NCI-H1105 (cell line): ENCODE results near the gene HOXA4.

ENCODE experiments used
- DNase-seq: peaks from one replicate; lab custom pipeline; 2025; lab: John Stamatoyannopoulos, UW

Gene HOXA4

DNA sequence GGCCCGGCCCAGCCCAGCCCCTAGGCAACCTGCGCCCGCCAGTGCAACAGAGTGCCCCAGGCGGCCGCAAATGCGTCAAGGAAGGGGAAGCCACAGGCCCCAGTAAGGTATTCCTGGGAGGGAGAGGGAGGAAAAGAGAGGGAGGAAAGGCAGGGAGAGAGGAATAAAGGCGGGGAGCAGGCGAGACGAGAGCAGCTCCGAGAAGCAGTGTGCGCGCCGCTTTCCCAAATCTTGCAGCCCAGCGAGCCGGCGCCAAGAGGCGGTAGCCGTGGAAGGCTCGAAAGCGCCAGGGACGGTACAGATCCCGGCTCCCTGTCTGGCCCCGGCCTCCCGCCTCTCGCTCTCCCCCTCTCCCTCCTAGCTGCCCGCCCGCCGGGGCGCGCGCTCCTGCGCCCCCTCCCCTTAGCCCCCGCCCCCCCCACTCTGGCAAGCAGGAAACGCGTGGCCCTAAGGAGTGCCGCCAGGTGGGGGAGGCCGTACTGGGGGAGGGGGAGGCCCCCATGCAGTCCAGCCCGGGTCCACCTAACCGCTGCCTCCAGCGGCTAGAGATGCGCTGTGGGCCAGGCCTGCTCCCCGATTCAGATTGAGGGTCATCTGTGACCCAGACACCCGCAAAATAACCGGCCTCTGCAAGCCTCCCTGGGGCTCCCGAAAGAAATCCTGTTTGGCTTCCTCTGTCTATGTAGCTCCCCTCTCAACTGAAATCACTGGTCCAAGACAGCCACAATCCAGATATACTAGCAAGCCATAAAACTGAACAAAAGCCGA is 39.3 kb upstream of the HOXA4 start:
- DNase-seq = peak; percentile 78

DNA sequence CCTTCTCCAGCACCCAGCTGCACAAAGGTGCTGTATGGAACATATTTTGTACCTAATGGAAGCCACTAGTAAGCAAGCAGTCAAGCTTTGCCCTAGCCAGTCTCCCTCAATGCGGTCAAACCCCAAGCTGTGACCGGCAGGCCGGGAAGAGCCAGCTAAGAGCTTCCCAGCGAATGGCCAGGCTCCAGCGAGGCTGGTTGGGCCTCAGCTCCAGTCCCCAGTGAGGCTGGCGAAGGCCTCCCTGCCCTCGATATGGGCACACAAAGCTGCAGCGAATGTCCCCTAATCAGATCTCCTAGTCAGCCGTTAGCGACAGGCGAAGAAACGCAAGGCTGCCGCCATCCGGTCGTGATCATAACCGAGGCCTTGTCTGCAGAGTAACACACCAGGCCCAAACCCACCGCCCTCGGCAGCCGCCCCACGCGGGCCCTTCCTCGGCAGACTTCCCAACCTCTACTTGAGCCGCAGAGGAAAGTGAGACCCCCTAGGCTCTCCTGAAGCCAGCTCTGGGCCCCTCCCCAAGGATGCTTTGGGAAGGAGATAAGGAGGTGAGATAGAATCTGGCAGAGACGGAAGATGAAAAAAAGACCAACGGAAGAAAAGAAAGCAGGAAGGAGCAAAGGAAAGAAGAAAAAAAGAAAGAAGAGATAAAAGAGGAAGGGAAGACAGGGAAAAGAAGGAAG is 37.8 kb upstream of the HOXA4 start:
- peak; percentile 11 for DNase-seq

DNA sequence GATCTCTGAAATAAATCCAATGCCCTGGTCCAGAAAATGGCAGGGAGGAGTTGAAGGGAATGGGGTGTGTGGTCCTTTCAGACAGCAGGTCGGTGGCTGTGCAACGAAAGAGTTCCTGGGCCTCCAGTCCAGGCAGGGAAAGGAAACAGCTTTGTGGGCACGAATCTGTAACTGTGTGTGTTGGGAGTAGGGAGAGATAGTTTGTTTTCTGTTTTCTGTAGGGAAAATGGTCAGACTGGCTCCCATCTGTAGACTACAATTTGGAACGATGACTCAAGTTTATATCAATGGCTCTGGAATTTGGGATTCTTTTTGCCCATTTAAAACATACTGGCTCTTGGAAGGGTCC is 37.3 kb upstream of the HOXA4 start:
- no peak for DNase-seq

GRCh38 chr7:27166531-27167505 is 36.3 kb upstream of the HOXA4 start:
- DNase-seq = no peak

DNA sequence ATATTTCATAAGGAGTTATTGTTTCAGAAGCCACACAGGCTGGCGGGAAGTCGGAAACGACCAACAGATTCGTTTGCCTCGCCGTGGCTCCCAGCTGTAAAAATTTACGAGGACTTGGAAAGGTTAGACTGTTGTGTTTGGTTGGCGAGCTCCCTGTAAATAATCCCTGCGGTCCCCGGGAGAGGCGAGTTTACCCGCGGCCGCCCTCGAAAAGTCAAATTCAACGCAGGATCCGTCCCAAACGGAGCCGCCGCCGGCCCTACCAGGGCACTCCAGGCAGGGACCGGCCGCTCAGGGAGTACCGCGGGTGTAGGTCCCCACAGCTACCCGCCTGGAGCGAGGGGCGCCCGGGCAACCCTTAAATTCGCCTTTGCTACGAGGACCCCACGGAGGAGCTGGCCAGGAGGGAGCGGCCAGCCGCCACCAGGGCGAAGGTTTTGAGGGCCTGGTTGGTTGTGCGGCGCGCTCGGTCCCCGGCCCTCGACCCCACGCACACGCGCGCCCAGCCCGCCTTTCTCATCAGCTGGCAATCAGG is 35.5 kb upstream of the HOXA4 start:
- peak; percentile 55 for DNase-seq

DNA sequence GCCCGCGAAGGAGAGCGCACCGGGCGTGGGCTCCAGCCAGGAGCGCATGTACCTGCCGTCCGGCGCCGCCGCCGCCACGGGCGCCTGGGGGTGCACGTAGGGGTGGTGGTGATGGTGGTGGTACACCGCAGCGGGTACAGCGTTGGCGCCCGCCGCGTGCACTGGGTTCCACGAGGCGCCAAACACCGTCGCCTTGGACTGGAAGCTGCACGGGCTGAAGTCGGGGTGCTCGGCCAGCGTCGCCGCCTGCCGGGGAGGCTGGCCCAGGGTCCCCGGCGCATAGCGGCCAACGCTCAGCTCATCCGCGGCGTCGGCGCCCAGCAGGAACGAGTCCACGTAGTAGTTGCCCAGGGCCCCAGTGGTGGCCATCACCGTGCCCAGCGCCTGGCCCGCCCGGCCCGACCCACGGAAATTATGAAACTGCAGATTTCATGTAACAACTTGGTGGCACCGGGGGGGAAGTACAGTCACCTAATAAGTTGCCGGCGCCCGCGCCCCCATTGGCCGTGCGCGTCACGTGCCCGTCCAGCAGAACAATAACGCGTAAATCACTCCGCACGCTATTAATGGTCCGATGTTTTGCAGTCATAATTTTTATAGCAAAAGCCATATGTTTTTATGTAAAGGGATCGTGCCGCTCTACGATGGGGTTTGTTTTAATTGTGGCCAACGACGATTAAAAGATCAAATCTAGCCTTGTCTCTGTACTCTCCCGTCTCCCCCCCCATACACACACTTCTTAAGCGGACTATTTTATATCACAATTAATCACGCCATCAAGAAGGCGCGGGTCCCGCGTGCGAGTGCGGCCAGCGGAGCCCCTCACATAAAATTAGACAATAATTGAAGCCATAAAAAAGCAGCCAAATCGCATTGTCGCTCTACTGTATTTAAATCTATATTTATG is 34.8 kb upstream of the HOXA4 start, which contains the start of gene HOXA9:
Gene HOXA9 (minus strand): TSS at position 449 of the 907 bp plus-strand sequence. CDS start 80 bp downstream, at position 369.
- peak; percentile 72 for DNase-seq

- DNase-seq = no peak
Observed at GRCh38 chr7:27164367-27165088, 34.0 kb upstream of the HOXA4 start.

GRCh38 chr7:27164045-27164366 is 33.4 kb upstream of the HOXA4 start:
- no peak for DNase-seq

DNA sequence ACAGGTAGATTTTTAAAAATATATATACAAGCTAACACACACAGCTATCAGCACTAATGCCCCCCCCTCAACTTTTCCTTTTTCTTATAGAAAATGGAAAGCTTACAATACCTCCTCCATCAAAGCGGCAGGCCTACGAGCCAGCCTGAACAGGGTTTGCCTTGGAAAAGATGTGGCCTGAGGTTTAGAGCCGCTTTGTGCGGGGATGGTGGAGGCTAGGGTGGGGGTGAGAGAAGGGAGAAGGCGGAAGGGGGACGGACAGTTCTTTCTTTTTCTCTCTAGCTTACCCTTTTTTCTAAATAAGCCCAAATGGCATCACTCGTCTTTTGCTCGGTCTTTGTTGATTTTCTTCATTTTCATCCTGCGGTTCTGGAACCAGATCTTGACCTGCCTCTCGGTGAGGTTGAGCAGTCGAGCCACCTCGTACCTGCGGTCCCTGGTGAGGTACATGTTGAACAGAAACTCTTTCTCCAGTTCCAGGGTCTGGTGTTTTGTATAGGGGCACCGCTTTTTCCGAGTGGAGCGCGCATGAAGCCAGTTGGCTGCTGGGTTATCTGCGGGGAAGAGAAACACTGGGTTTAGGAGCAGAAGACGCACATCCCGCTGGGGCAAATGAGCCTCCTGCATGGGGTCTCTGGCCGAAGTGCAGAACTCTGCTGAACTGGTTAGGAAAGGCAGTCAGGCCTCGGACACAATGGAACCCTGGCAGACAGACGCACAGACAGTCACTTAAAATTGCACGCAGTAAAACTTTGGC is 32.9 kb upstream of the HOXA4 start:
- DNase-seq = no peak

GRCh38 chr7:27162561-27163287 is 32.2 kb upstream of the HOXA4 start:
- no peak for DNase-seq

GRCh38 chr7:27161721-27162560 is 31.4 kb upstream of the HOXA4 start:
- DNase-seq = no peak

DNA sequence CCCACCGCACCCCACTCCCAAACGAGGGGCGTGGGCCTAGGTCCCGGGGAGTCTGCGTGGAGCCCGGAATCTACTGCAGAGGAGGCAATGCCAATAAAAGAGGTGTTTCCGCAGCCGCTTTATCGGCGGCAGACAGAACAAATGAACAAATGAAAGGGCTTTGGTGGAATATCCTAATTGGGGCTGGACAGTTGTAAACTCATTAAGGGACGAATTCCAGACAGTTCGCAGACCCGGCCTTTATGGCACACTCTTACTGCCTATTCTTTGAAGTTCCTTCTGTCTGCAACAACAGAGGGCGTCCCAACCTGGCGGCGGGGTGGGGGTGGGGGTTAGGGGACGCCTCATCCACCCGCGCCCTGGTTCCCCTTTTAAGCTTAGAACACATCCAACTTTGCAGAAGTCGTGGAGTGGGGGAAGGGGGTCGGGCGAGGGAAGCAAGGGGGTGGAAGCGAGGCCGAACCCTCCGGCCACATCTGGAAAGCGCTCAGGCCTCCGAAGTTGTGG is 30.7 kb upstream of the HOXA4 start:
- no peak for DNase-seq

- DNase-seq = peak; percentile 81
Observed at GRCh38 chr7:27160546-27161213, 30.1 kb upstream of the HOXA4 start.

GRCh38 chr7:27160145-27160545 is 29.6 kb upstream of the HOXA4 start:
- DNase-seq = no peak

DNA sequence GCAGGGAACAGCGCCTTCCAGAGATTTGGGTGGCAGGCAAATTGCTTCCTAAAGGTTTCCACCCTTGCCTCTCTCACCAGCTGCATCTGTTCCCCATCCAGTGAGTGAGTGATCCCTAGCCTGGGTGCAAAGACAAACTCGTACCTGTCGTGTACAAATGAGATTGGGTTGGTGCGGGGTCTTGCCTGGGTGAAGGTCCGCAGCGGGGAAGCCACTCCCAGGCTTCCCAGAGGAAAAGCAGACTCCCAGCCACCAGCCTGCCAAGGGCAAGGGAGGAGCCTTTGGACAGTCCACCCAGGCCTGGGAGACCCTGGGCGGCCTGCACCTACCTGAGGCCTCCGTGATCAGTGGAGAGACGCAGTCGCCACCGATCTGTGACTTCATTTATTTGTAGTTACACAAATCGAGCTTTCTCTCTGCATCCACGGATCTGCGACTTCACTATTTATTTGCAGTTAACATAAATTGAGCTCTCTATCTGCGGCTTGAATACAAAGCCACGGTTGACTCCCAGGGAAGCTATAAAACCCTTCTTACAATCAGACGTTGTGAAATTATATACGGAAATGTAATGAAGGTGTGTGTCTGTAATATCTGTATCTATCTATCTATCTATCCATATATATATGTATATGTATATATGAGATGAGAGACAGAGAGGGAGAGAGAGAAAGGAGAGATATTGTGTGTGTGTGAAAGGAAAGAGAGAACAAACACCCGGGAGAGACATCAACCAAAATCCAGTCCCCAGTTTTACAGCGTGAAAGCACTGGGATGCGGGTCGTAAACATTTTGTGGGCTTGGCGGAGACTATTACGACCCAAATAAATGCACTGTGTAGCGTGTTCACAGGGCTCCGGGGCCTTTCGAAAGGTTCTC is 28.9 kb upstream of the HOXA4 start:
- DNase-seq = no peak
